Cardiac muscle cell (in vitro differentiated cells and primary cell): Measurements from ENCODE around the gene HBE1. TPM values are rescaled to one million over a fixed set of nuclear protein-coding genes. Genes with fewer than 3 reads are reported as not detected.
A peak's percentile ranks its signal among the peaks of the same experiment; 100 is the strongest.

Experiments
- DNase-seq, 2 donors: peaks; one replicate each; pipeline versions ENCODE4 v3.0.0 to v3.0.0-alpha.2; 2010 to 2017; ENCODE audit warnings: low read depth in 1 of 2, low spot score in 1 of 2
- H3K27ac ChIP-seq: fragments of 200-600 bp; sonication (generic); 2 replicates; pipeline ENCODE4 v1.5.1; 2016
- H3K27me3 ChIP-seq: fragments of 200-600 bp; sonication (generic); 2 replicates; pipeline ENCODE4 v1.6.0; 2016; ENCODE audit warnings: control low read depth
- H3K36me3 ChIP-seq: fragments of 200-600 bp; sonication (generic); 2 replicates; pipeline ENCODE4 v1.5.1; 2016; ENCODE audit warnings: control low read depth
- H3K4me1 ChIP-seq: fragments of 200-600 bp; sonication (generic); 2 replicates; pipeline ENCODE4 v1.8.1; 2017; ENCODE audit warnings: low read depth, mild to moderate bottlenecking, mixed run types
- H3K4me3 ChIP-seq: fragments of 200-600 bp; sonication (generic); 2 replicates; pipeline ENCODE4 v1.5.1; 2016; ENCODE audit warnings: mild to moderate bottlenecking
- H3K9me3 ChIP-seq: fragments of 200-600 bp; sonication (generic); 2 replicates; pipeline ENCODE4 v1.5.1; 2017; ENCODE audit warnings: low read depth, mild to moderate bottlenecking, control low read depth
- CTCF ChIP-seq: IDR thresholded peaks from 2 replicates; pipeline ENCODE4 v1.5.1; 2012; ENCODE audit warnings: low read depth, mild to moderate bottlenecking, low read length
- polyA plus RNA-seq: library from polyadenylated mRNA; unstranded; fragments of >200 nt; fragmentation: Nextera tagmentation; extraction: Ambion mirVana; gene quantifications from 2 replicates; pipeline ENCODE4 v1.2.1, GENCODE V29; 2016
- total RNA-seq: library from RNA; depleted of rRNA; stranded (reverse); fragments of >200 nt; gene quantifications from 2 replicates; pipeline ENCODE4 v1.2.3, GENCODE V29; 2016

HBE1 gene
- total and polyA plus RNA-seq, 2 experiments from 2014 or later, result 0.23 to 0.51 TPM

DNA sequence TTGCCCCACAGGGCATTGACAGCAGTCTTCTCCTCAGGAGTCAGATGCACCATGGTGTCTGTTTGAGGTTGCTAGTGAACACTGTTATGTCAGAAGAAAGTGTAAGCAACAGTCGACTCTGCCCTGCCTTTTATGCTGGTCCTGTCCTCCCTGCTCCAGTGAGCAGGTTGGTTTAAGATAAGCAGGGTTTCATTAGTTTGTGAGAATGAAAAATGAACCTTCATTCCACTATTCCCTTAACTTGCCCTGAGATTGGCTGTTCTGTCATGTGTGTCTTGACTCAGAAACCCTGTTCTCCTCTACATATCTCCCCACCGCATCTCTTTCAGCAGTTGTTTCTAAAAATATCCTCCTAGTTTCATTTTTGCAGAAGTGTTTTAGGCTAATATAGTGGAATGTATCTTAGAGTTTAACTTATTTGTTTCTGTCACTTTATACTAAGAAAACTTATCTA is 35.3 kb downstream of the HBE1 start, which contains the start of gene HBD:
HBD (minus strand) TSS at position 103 of the 454 bp plus-strand sequence; CDS start at position 53, 50 bp downstream.
- Histone ChIP-seq H3K27ac (no peak within 1 kb of the TSS), H3K36me3 (no peaks in the 10 kb centered on the region), H3K4me1 (peaks cover 9% of the 10 kb centered on the region), H3K4me3 (no peak within 1 kb of the TSS), H3K27me3 (no peaks in the 10 kb centered on the region), H3K9me3 (no peaks in the 10 kb centered on the region)
- DNase-seq, result peak; percentile 3
- TF ChIP-seq CTCF, result no peak

DNA sequence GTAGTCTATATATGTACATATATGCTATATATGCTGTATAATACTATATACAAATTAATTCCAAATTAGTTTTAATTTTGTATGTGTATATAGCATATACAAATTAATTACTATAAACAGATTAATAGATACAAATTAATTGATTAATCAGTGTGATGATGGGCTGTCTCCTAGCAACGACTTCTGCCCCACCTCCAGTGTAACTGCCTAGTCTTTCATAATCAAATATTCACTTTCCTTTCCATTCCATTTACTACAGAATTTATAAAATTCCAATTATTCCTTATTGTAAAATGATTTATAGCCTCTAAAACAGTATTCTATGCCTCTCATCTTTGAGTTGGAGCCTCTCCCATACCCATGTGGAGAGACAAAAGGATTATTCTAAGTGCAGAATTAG is 36.4 kb downstream of the HBE1 start:
- no peak overlapping the region for H3K27ac ChIP-seq
- peaks cover 9% of the 10 kb centered on the region for H3K4me1 ChIP-seq
- DNase-seq, result no peak
- H3K27me3 ChIP-seq, result no peaks in the 10 kb centered on the region
- no peak overlapping the region for H3K4me3 ChIP-seq
- H3K36me3 ChIP-seq, result no peaks in the 10 kb centered on the region
- H3K9me3 ChIP-seq, result no peaks in the 10 kb centered on the region
- no peak for TF ChIP-seq CTCF

- H3K27ac ChIP-seq, result no peak overlapping the region
Measured at GRCh38 chr11:5232821-5233220, 36.9 kb downstream of the HBE1 start.

GRCh38 chr11:5232176-5232575 is 37.6 kb downstream of the HBE1 start:
- Histone ChIP-seq H3K4me3 (no peak overlapping the region), H3K4me1 (peaks cover 9% of the 10 kb centered on the region), H3K36me3 (no peaks in the 10 kb centered on the region), H3K9me3 (no peaks in the 10 kb centered on the region), H3K27ac (no peak overlapping the region), H3K27me3 (no peaks in the 10 kb centered on the region)
- DNase-seq, result no peak
- TF ChIP-seq CTCF, result no peak

More at GRCh38 chr11:5232821-5233220, 36.9 kb downstream of the HBE1 start:
- H3K36me3 ChIP-seq, result no peaks in the 10 kb centered on the region
- no peak for TF ChIP-seq CTCF
- H3K4me3 ChIP-seq, result no peak overlapping the region
- DNase-seq, result no peak
- peaks cover 9% of the 10 kb centered on the region for H3K4me1 ChIP-seq
- no peaks in the 10 kb centered on the region for H3K9me3 ChIP-seq
- no peaks in the 10 kb centered on the region for H3K27me3 ChIP-seq

GRCh38 chr11:5231111-5231510 is 38.6 kb downstream of the HBE1 start:
- Histone ChIP-seq H3K36me3 (no peaks in the 10 kb centered on the region), H3K4me3 (no peak overlapping the region), H3K9me3 (no peaks in the 10 kb centered on the region), H3K27ac (no peak overlapping the region), H3K4me1 (peaks cover 9% of the 10 kb centered on the region), H3K27me3 (no peaks in the 10 kb centered on the region)
- DNase-seq, result no peak
- TF ChIP-seq CTCF, result no peak
